WI38 (cell line): ENCODE measurements around the gene CYSTM1.

Experiments used
- H3K4me3 ChIP-seq: 2 replicates; pipeline ENCODE4 v1.5.1; 2011; ENCODE audit warnings: low read depth, mild to moderate bottlenecking, control low read depth, low read length
- TF ChIP-seq, protein P1 (sequence below): IDR thresholded peaks from 2 replicates; pipeline ENCODE4 v1.5.1; 2012; ENCODE audit warnings: low read depth, mild to moderate bottlenecking, control low read depth, low read length

CYSTM1 gene

DNA sequence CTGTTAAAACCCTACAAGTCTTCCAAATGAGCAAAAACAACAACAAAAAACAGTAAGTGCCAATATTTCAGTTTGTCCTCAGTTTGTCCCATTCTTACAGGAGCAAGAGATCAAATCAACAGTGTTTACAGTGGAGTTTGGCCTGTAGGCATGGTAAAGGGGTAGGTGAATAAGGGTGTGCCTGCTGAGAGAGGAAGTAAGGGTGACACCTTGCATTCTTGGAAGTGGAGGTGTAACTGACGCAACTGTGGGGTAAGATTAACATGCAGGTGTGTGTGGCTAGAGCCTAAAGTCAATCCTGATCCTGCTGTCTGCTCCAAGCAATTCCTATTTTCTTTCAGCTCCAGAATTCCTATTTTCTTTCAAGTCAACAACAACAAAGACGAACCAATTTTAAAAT is 84.5 kb downstream of the CYSTM1 start:
- TF ChIP-seq, protein P1, sequence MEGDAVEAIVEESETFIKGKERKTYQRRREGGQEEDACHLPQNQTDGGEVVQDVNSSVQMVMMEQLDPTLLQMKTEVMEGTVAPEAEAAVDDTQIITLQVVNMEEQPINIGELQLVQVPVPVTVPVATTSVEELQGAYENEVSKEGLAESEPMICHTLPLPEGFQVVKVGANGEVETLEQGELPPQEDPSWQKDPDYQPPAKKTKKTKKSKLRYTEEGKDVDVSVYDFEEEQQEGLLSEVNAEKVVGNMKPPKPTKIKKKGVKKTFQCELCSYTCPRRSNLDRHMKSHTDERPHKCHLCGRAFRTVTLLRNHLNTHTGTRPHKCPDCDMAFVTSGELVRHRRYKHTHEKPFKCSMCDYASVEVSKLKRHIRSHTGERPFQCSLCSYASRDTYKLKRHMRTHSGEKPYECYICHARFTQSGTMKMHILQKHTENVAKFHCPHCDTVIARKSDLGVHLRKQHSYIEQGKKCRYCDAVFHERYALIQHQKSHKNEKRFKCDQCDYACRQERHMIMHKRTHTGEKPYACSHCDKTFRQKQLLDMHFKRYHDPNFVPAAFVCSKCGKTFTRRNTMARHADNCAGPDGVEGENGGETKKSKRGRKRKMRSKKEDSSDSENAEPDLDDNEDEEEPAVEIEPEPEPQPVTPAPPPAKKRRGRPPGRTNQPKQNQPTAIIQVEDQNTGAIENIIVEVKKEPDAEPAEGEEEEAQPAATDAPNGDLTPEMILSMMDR: no peak
- no peak overlapping the region for H3K4me3 ChIP-seq

GRCh38 chr5:140260089-140260656 is 85.2 kb downstream of the CYSTM1 start:
- H3K4me3 ChIP-seq: no peak overlapping the region
- TF ChIP-seq, protein P1: no peak

- TF ChIP-seq, protein P1: no peak
- H3K4me3 ChIP-seq: no peak overlapping the region
Measured at GRCh38 chr5:140261403-140262171, 86.6 kb downstream of the CYSTM1 start.

- no peak overlapping the region for H3K4me3 ChIP-seq
- TF ChIP-seq, protein P1: no peak
Measured at GRCh38 chr5:140262221-140262620, 87.2 kb downstream of the CYSTM1 start.

- H3K4me3 ChIP-seq: no peak overlapping the region
- TF ChIP-seq, protein P1: no peak
Measured at GRCh38 chr5:140262839-140263238, 87.9 kb downstream of the CYSTM1 start.

- TF ChIP-seq, protein P1: no peak
- no peak overlapping the region for H3K4me3 ChIP-seq
Measured at GRCh38 chr5:140265845-140266244, 90.9 kb downstream of the CYSTM1 start.

- H3K4me3 ChIP-seq: no peak overlapping the region
- TF ChIP-seq, protein P1: no peak
Measured at GRCh38 chr5:140266471-140267200, 91.6 kb downstream of the CYSTM1 start.
